ENCODE data around the gene OR6F1. TPM values are rescaled to one million over a fixed set of nuclear protein-coding genes. Genes with fewer than 3 reads are reported as not detected.

Gene OR6F1
- total and polyA plus RNA-seq, 2 experiments from 2014 or later = not detected

DNA sequence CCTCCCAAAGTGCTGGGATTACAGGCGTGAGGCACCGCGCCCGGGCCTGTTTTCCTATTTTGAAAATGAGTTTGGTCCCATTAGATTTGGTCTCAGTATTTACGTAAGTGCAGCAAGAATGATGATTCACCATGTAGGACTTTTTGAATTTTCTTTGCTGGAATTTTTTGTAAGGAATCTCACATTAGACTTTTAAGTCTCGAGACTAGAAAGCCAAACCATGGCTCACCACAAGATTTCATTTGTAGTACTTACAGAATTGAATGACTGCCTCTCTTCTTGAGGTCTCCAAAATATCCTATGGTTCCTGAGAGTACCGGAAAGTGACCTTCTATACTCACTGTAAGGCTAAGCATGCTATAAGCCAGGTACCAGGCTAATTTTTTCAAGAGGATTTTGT is 31.2 kb upstream of the OR6F1 start (continued):
- TF ChIP-seq, protein P1, sequence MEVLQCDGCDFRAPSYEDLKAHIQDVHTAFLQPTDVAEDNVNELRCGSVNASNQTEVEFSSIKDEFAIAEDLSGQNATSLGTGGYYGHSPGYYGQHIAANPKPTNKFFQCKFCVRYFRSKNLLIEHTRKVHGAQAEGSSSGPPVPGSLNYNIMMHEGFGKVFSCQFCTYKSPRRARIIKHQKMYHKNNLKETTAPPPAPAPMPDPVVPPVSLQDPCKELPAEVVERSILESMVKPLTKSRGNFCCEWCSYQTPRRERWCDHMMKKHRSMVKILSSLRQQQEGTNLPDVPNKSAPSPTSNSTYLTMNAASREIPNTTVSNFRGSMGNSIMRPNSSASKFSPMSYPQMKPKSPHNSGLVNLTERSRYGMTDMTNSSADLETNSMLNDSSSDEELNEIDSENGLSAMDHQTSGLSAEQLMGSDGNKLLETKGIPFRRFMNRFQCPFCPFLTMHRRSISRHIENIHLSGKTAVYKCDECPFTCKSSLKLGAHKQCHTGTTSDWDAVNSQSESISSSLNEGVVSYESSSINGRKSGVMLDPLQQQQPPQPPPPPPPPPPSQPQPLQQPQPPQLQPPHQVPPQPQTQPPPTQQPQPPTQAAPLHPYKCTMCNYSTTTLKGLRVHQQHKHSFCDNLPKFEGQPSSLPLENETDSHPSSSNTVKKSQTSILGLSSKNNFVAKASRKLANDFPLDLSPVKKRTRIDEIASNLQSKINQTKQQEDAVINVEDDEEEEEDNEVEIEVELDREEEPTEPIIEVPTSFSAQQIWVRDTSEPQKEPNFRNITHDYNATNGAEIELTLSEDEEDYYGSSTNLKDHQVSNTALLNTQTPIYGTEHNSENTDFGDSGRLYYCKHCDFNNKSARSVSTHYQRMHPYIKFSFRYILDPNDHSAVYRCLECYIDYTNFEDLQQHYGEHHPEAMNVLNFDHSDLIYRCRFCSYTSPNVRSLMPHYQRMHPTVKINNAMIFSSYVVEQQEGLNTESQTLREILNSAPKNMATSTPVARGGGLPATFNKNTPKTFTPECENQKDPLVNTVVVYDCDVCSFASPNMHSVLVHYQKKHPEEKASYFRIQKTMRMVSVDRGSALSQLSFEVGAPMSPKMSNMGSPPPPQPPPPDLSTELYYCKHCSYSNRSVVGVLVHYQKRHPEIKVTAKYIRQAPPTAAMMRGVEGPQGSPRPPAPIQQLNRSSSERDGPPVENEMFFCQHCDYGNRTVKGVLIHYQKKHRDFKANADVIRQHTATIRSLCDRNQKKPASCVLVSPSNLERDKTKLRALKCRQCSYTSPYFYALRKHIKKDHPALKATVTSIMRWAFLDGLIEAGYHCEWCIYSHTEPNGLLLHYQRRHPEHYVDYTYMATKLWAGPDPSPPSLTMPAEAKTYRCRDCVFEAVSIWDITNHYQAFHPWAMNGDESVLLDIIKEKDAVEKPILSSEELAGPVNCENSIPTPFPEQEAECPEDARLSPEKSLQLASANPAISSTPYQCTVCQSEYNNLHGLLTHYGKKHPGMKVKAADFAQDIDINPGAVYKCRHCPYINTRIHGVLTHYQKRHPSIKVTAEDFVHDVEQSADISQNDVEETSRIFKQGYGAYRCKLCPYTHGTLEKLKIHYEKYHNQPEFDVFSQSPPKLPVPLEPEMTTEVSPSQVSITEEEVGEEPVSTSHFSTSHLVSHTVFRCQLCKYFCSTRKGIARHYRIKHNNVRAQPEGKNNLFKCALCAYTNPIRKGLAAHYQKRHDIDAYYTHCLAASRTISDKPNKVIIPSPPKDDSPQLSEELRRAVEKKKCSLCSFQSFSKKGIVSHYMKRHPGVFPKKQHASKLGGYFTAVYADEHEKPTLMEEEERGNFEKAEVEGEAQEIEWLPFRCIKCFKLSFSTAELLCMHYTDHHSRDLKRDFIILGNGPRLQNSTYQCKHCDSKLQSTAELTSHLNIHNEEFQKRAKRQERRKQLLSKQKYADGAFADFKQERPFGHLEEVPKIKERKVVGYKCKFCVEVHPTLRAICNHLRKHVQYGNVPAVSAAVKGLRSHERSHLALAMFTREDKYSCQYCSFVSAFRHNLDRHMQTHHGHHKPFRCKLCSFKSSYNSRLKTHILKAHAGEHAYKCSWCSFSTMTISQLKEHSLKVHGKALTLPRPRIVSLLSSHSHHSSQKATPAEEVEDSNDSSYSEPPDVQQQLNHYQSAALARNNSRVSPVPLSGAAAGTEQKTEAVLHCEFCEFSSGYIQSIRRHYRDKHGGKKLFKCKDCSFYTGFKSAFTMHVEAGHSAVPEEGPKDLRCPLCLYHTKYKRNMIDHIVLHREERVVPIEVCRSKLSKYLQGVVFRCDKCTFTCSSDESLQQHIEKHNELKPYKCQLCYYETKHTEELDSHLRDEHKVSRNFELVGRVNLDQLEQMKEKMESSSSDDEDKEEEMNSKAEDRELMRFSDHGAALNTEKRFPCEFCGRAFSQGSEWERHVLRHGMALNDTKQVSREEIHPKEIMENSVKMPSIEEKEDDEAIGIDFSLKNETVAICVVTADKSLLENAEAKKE (CRISPR knock-in tag; IDR thresholded peaks at IDR 0.05) = no peak
- TF ChIP-seq, protein P2, sequence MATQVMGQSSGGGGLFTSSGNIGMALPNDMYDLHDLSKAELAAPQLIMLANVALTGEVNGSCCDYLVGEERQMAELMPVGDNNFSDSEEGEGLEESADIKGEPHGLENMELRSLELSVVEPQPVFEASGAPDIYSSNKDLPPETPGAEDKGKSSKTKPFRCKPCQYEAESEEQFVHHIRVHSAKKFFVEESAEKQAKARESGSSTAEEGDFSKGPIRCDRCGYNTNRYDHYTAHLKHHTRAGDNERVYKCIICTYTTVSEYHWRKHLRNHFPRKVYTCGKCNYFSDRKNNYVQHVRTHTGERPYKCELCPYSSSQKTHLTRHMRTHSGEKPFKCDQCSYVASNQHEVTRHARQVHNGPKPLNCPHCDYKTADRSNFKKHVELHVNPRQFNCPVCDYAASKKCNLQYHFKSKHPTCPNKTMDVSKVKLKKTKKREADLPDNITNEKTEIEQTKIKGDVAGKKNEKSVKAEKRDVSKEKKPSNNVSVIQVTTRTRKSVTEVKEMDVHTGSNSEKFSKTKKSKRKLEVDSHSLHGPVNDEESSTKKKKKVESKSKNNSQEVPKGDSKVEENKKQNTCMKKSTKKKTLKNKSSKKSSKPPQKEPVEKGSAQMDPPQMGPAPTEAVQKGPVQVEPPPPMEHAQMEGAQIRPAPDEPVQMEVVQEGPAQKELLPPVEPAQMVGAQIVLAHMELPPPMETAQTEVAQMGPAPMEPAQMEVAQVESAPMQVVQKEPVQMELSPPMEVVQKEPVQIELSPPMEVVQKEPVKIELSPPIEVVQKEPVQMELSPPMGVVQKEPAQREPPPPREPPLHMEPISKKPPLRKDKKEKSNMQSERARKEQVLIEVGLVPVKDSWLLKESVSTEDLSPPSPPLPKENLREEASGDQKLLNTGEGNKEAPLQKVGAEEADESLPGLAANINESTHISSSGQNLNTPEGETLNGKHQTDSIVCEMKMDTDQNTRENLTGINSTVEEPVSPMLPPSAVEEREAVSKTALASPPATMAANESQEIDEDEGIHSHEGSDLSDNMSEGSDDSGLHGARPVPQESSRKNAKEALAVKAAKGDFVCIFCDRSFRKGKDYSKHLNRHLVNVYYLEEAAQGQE (IDR thresholded peaks at IDR 0.05; ENCODE audit: unreplicated experiment) = no peak

DNA sequence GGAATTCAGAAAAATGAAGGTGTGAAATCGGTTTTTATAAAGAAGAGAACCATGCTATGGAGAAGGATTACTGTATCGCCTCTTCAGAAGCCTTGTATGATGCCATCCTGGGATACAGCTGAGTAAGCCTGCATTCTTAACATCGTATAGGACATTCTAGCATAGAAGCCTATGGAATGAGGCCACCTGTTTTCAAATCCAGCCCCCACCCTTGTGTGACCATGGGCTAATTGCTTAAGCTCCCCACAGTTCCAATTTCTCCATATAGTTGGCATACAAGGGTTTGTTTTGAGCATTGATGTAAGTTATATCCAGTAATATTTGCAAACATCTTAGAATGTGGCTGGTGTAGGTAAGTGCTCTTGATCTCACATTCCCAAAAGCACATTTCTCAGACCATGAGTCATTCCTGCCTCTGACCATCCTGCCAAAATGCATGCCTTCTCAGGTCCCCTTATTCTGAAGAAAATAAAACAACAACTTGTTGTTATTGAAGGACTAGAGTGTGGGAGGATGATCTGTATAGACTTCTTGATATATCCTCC is 30.0 kb upstream of the OR6F1 start:
- TF ChIP-seq, protein P3, sequence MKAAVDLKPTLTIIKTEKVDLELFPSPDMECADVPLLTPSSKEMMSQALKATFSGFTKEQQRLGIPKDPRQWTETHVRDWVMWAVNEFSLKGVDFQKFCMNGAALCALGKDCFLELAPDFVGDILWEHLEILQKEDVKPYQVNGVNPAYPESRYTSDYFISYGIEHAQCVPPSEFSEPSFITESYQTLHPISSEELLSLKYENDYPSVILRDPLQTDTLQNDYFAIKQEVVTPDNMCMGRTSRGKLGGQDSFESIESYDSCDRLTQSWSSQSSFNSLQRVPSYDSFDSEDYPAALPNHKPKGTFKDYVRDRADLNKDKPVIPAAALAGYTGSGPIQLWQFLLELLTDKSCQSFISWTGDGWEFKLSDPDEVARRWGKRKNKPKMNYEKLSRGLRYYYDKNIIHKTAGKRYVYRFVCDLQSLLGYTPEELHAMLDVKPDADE (IDR thresholded peaks at IDR 0.05) = no peak
- TF ChIP-seq NANOG (IDR thresholded peaks at IDR 0.05; ENCODE audit: borderline replicate concordance) (no peak), EZH2phosphoT487 (IDR thresholded peaks at IDR 0.05; ENCODE audit: unreplicated experiment) (no peak), JUNB (IDR thresholded peaks at IDR 0.05; ENCODE audit: unreplicated experiment) (no peak), ZNF114 (CRISPR knock-in tag; IDR thresholded peaks at IDR 0.05) (no peak)
- TF ChIP-seq, protein P2 (IDR thresholded peaks at IDR 0.05; ENCODE audit: unreplicated experiment) = no peak
- TF ChIP-seq, protein P4, sequence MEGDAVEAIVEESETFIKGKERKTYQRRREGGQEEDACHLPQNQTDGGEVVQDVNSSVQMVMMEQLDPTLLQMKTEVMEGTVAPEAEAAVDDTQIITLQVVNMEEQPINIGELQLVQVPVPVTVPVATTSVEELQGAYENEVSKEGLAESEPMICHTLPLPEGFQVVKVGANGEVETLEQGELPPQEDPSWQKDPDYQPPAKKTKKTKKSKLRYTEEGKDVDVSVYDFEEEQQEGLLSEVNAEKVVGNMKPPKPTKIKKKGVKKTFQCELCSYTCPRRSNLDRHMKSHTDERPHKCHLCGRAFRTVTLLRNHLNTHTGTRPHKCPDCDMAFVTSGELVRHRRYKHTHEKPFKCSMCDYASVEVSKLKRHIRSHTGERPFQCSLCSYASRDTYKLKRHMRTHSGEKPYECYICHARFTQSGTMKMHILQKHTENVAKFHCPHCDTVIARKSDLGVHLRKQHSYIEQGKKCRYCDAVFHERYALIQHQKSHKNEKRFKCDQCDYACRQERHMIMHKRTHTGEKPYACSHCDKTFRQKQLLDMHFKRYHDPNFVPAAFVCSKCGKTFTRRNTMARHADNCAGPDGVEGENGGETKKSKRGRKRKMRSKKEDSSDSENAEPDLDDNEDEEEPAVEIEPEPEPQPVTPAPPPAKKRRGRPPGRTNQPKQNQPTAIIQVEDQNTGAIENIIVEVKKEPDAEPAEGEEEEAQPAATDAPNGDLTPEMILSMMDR (conservative IDR thresholded peaks at IDR 0.05; ENCODE audit: low read depth in 2 of 2) = no peak
- DNase-seq (ENCODE audit: low spot score) = no peak
- no peak overlapping the region for H3K4me3 Mint-ChIP-seq
- no peaks in the 10 kb centered on the region for H3K4me1 ChIP-seq (ENCODE audit: insufficient read depth)
- H3K9me3 Mint-ChIP-seq = peaks cover 64% of the 10 kb centered on the region
- H3K4me3 ChIP-seq = no peak overlapping the region
- ATAC-seq = no peak
- no peak overlapping the region for H2AFZ ChIP-seq
- no peaks in the 10 kb centered on the region for H3F3A ChIP-seq (replicated peaks; ENCODE audit: low read depth)
- no peak overlapping the region for H3K27ac ChIP-seq (ENCODE audit: low read depth)
- H4K20me1 ChIP-seq (replicated peaks; ENCODE audit: insufficient read depth) = no peaks in the 10 kb centered on the region
- no peaks in the 10 kb centered on the region; the same call in 1 of the 3 replicates for H3K36me3 Mint-ChIP-seq (ENCODE audit: low read depth)
- no peaks in the 10 kb centered on the region for H3K27me3 ChIP-seq (ENCODE audit: insufficient read depth)
- no peaks in the 10 kb centered on the region for H3K79me2 ChIP-seq (replicated peaks; ENCODE audit: insufficient read depth)
- no peak overlapping the region for H3K4me2 ChIP-seq
- H3K4me1 Mint-ChIP-seq = no peaks in the 10 kb centered on the region
- no peak overlapping the region for H3K27ac Mint-ChIP-seq
- no peaks in the 10 kb centered on the region for H3K27me3 Mint-ChIP-seq (ENCODE audit: insufficient read depth, low read depth, poor library complexity)
- H3K36me3 ChIP-seq (ENCODE audit: insufficient read depth) = no peaks in the 10 kb centered on the region
- H3K9me2 ChIP-seq (ENCODE audit: insufficient read depth) = peaks cover 8% of the 10 kb centered on the region; the same call in 1 of the 2 replicates

Measured in GM23338 (cell line).